GM12878 (cell line): ENCODE data around the gene ZGLP1. TPM values are rescaled to one million over a fixed set of nuclear protein-coding genes. Genes with fewer than 3 reads are reported as not detected.
A peak's percentile ranks its signal among the peaks of the same experiment; 100 is the strongest.

Experiments
- ATF3 ChIP-seq: IDR thresholded peaks from 2 replicates; pipeline ENCODE4 v1.6.1; 2011; ENCODE audit warnings: low read depth, mild to moderate bottlenecking, low read length, moderate library complexity, borderline replicate concordance; ENCODE audit errors: extremely low read depth
- DPF2 ChIP-seq: fragments of 450-650 bp; IDR thresholded peaks from 2 replicates; pipeline ENCODE4 v1.6.1; 2017; ENCODE audit warnings: mild to moderate bottlenecking
- IRF4 ChIP-seq: IDR thresholded peaks from 2 replicates; pipeline ENCODE4 v1.6.1; 2011; ENCODE audit warnings: low read depth, low read length
- KLF5 ChIP-seq: fragments of 450-650 bp; IDR thresholded peaks from 2 replicates; pipeline ENCODE4 v1.6.1; 2014; ENCODE audit warnings: mild to moderate bottlenecking; ENCODE audit not compliant: partially characterized antibody
- MAX ChIP-seq: IDR thresholded peaks from 2 replicates; pipeline ENCODE4 v1.6.1; 2012; ENCODE audit warnings: low read depth, low read length, improper control_type of control experiment
- MEF2B ChIP-seq: fragments of 450-650 bp; IDR thresholded peaks from 2 replicates; pipeline ENCODE4 v1.6.1; 2018; ENCODE audit warnings: mild to moderate bottlenecking, moderate library complexity; ENCODE audit not compliant: partially characterized antibody, poor library complexity, severe bottlenecking
- NKRF ChIP-seq: fragments of 450-650 bp; conservative IDR thresholded peaks from 2 replicates; pipeline ENCODE4 v1.6.1; 2017; ENCODE audit warnings: mild to moderate bottlenecking, moderate library complexity
- ZBTB33 ChIP-seq: fragments of 450-650 bp; IDR thresholded peaks from 2 replicates; pipeline ENCODE4 v1.6.1; 2017; ENCODE audit warnings: mild to moderate bottlenecking
- polyA plus RNA-seq, 11 experiments: library from polyadenylated mRNA; depleted of rRNA in 4 of 11; unstranded in 6 of 11; stranded (reverse) in 5 of 11; fragments of >200 nt; fragmentation: Nextera tagmentation in 4 of 11; fragmentation: Illumina TruSeq in 1 of 11; extraction: Ambion mirVana in 4 of 11; extraction: Trizol in 1 of 11; gene quantifications; 1 replicate in 1 of 11; 2 replicates in 10 of 11; pipeline versions ENCODE4 v1.2.1 to v1.2.3, GENCODE V29; 2011 to 2016; ENCODE audit warnings: inconsistent platforms in 2 of 11, missing spikeins in 2 of 11, low read depth in 1 of 11
- total RNA-seq, 4 experiments: library from RNA; depleted of rRNA in 3 of 4; stranded (reverse); fragments of >200 nt in 3 of 4; fragmentation: Illumina TruSeq in 1 of 4; extraction: Trizol in 1 of 4; gene quantifications; 2 replicates each; pipeline versions ENCODE4 v1.2.1 to v1.2.3, GENCODE V29; 2013 to 2021

The ZGLP1 gene
- total and polyA plus RNA-seq, 10 of the 15 experiments (the other 5 are each of a cell fraction or from before 2014, with no cell fraction given): 0.29 to 5.6 (median 1.3) TPM

- TF ChIP-seq ZBTB33 (no peak), KLF5 (peak; percentile 18), DPF2 (0 out of 2 replicates have a peak, but pooled peaks have one; percentile 18), IRF4 (0 out of 2 replicates have a peak, but pooled peaks have one; percentile 6), MAX (peak; percentile 94), NKRF (peak; percentile 68; the same call in 1 of the 2 replicates), MEF2B (peak; percentile 53), ATF3 (no peak)
Observed at GRCh38 chr19:10289167-10289835, 20.3 kb downstream of the ZGLP1 start (continued).
